Thymus (tissue), 11 donors: ENCODE data around the gene GPR153. TPM values are rescaled to one million over a fixed set of nuclear protein-coding genes. Genes with fewer than 3 reads are reported as not detected.

Experiments used
- DNase-seq, 9 donors: peaks; one replicate each; pipeline ENCODE4 v3.0.0-alpha.2; 2013; ENCODE audit warnings: low spot score in 9 of 9, low read depth in 6 of 9, missing footprints in 1 of 9
- H3K27ac ChIP-seq, 2 donors: one replicate each; pipeline ENCODE4 v1.5.1; 2013; ENCODE audit warnings: control low read depth in 1 of 2, low read depth in 1 of 2, low read length in 1 of 2, mild to moderate bottlenecking in 1 of 2, moderate library complexity in 1 of 2
- H3K27me3 ChIP-seq, 2 donors: one replicate each; pipeline ENCODE4 v1.5.1; 2013; ENCODE audit warnings: low read length in 1 of 2; ENCODE audit not compliant: control insufficient read depth in 2 of 2, insufficient read depth in 1 of 2
- H3K36me3 ChIP-seq, 2 donors: one replicate each; pipeline ENCODE4 v1.5.1; 2013; ENCODE audit warnings: low read length in 1 of 2, mild to moderate bottlenecking in 1 of 2, moderate library complexity in 1 of 2; ENCODE audit not compliant: control insufficient read depth in 2 of 2, insufficient read depth in 2 of 2
- H3K4me1 ChIP-seq, 2 donors: one replicate each; pipeline ENCODE4 v1.5.1; 2013; ENCODE audit warnings: low read length in 2 of 2; ENCODE audit not compliant: control insufficient read depth in 2 of 2, insufficient read depth in 2 of 2
- H3K4me3 ChIP-seq, 2 donors: one replicate each; pipeline ENCODE4 v1.5.1; 2013; ENCODE audit warnings: low read length in 2 of 2, control low read depth in 1 of 2, mild to moderate bottlenecking in 1 of 2
- H3K9me3 ChIP-seq, 2 donors: one replicate each; pipeline ENCODE4 v1.5.1; 2013; ENCODE audit warnings: low read length in 1 of 2, mild to moderate bottlenecking in 1 of 2; ENCODE audit not compliant: control insufficient read depth in 2 of 2, insufficient read depth in 1 of 2
- WGBS: extraction: QIAGEN DNeasy Blood & Tissue Kit; methylation state at CpG from one replicate; pipeline ENCODE4 v1.1.7; 2013; 5-methylcytosine and 5-hydroxymethylcytosine counted together
- polyA plus RNA-seq: library from polyadenylated mRNA; stranded (reverse); fragments of 200-250 nt; gene quantifications from one replicate; pipeline ENCODE4 v1.2.3, GENCODE V29; 2013
- total RNA-seq: library from RNA; stranded (reverse); fragments of 120-200 nt; gene quantifications from one replicate; pipeline ENCODE4 v1.2.4, GENCODE V29; 2013
- donor health status: healthy.

Gene GPR153
- total and polyA plus RNA-seq, 2 donors: 1.7 to 5.6 TPM

GRCh38 chr1:6197746-6198427 lies 63.0 kb downstream of the GPR153 start:
- Histone ChIP-seq H3K27me3 (peaks cover 0 to 5% of the 10 kb centered on the region in 2 donors), H3K4me3 (peak overlapping the region; percentile 81 to 82), H3K27ac (no peak overlapping the region), H3K9me3 (no peaks in the 10 kb centered on the region), H3K36me3 (peaks cover 27 to 34% of the 10 kb centered on the region in 2 donors), H3K4me1 (peaks cover 9 to 12% of the 10 kb centered on the region in 2 donors)
- no peak for DNase-seq
- 93% methylated on average over 6 of the region's 6 CpGs for WGBS

Other genes starting within 250 kb of the GPR153 start
- gene KCNAB2, start 215.2 kb downstream of the GPR153 start, total RNA-seq: 19.0 TPM
- 40.1 TPM for gene KCNAB2, start 215.2 kb downstream of the GPR153 start, polyA plus RNA-seq
- gene CHD5, start 80.8 kb downstream of the GPR153 start, total RNA-seq: 0.28 TPM
- 0.98 TPM for gene CHD5, start 80.8 kb downstream of the GPR153 start, polyA plus RNA-seq
- gene RPL22, start 61.5 kb downstream of the GPR153 start, total RNA-seq: 428 TPM
- gene RPL22, start 61.5 kb downstream of the GPR153 start, polyA plus RNA-seq: 1,043 TPM
- 3.0 TPM for gene RNF207, start 55.0 kb downstream of the GPR153 start, total RNA-seq
- gene RNF207, start 55.0 kb downstream of the GPR153 start, polyA plus RNA-seq: 18.8 TPM
- 29.6 TPM for gene ICMT, start 25.1 kb downstream of the GPR153 start, total RNA-seq
- 21.3 TPM for gene ICMT, start 25.1 kb downstream of the GPR153 start, polyA plus RNA-seq
- gene HES3, start 16.9 kb downstream of the GPR153 start, total RNA-seq: 0.99 TPM
- not detected for gene HES3, start 16.9 kb downstream of the GPR153 start, polyA plus RNA-seq
- gene ACOT7, start 132.7 kb upstream of the GPR153 start, total RNA-seq: 22.2 TPM
- 14.2 TPM for gene ACOT7, start 132.7 kb upstream of the GPR153 start, polyA plus RNA-seq
- gene HES2, start 158.8 kb upstream of the GPR153 start, total RNA-seq: 0.24 TPM
- gene HES2, start 158.8 kb upstream of the GPR153 start, polyA plus RNA-seq: 2.2 TPM
- 1.0 TPM for gene ESPN, start 163.7 kb upstream of the GPR153 start, total RNA-seq
- gene ESPN, start 163.7 kb upstream of the GPR153 start, polyA plus RNA-seq: 11.8 TPM
- gene TNFRSF25, start 205.1 kb upstream of the GPR153 start, total RNA-seq: 29.1 TPM
- 51.6 TPM for gene TNFRSF25, start 205.1 kb upstream of the GPR153 start, polyA plus RNA-seq
- gene PLEKHG5, start 230.6 kb upstream of the GPR153 start, total RNA-seq: 2.4 TPM
- 4.6 TPM for gene PLEKHG5, start 230.6 kb upstream of the GPR153 start, polyA plus RNA-seq